RPMI7951 (cell line): ENCODE results near the gene ELL2. TPM values are rescaled to one million over a fixed set of nuclear protein-coding genes. Genes with fewer than 3 reads are reported as not detected.

Experiments used
- DNase-seq: peaks from one replicate; pipeline ENCODE4 v3.0.0-alpha.2; 2012; ENCODE audit warnings: low read depth
- total RNA-seq: library from RNA; depleted of rRNA; stranded (reverse); fragments of >200 nt; shearing (Covaris generic); gene quantifications from 2 replicates; pipeline ENCODE4 v1.2.3, GENCODE V29; 2014

ELL2 gene
- total RNA-seq, 1 experiment from 2014 or later = 19.8 TPM

GRCh38 chr5:95909738-95910137 lies 51.9 kb downstream of the ELL2 start:
- no peak for DNase-seq

GRCh38 chr5:95908799-95909198 lies 52.9 kb downstream of the ELL2 start:
- DNase-seq = no peak

GRCh38 chr5:95907740-95908706 lies 53.6 kb downstream of the ELL2 start:
- DNase-seq = no peak

GRCh38 chr5:95907067-95907705 lies 54.5 kb downstream of the ELL2 start:
- DNase-seq = no peak

- DNase-seq = peak; percentile 11
These were observed 55.3 kb downstream of the ELL2 start for GRCh38 chr5:95906398-95906797.

- no peak for DNase-seq
These were observed 56.8 kb downstream of the ELL2 start for GRCh38 chr5:95904827-95905226.

- no peak for DNase-seq
These were observed 57.8 kb downstream of the ELL2 start for GRCh38 chr5:95903838-95904237.

GRCh38 chr5:95901676-95902627 lies 59.7 kb downstream of the ELL2 start:
- peak; percentile 67 for DNase-seq

- peak; percentile 49 for DNase-seq
These were observed 61.2 kb downstream of the ELL2 start for GRCh38 chr5:95900383-95900958.

- no peak for DNase-seq
These were observed 61.8 kb downstream of the ELL2 start for GRCh38 chr5:95899829-95900228.

- DNase-seq = no peak
These were observed 62.6 kb downstream of the ELL2 start for GRCh38 chr5:95899006-95899405.

- DNase-seq = no peak
These were observed 65.9 kb downstream of the ELL2 start for GRCh38 chr5:95895771-95896170.

- DNase-seq = no peak
These were observed 66.4 kb downstream of the ELL2 start for GRCh38 chr5:95895251-95895650.

GRCh38 chr5:95892784-95893354 lies 68.8 kb downstream of the ELL2 start:
- peak; percentile 39 for DNase-seq

- no peak for DNase-seq
These were observed 70.2 kb downstream of the ELL2 start for GRCh38 chr5:95891499-95891898.

- DNase-seq = no peak
These were observed 72.6 kb downstream of the ELL2 start for GRCh38 chr5:95889076-95889475.

- no peak for DNase-seq
These were observed 73.7 kb downstream of the ELL2 start for GRCh38 chr5:95887977-95888376.

- DNase-seq = no peak
These were observed 75.2 kb downstream of the ELL2 start for GRCh38 chr5:95886340-95887044.

- DNase-seq = no peak
These were observed 77.1 kb downstream of the ELL2 start for GRCh38 chr5:95884511-95884910.

- DNase-seq = no peak
These were observed 77.7 kb downstream of the ELL2 start for GRCh38 chr5:95884017-95884325.
